Fibroblast of villous mesenchyme (primary cell): ENCODE results near the gene YAF2. TPM values are rescaled to one million over a fixed set of nuclear protein-coding genes. Genes with fewer than 3 reads are reported as not detected.

Experiments used
- DNase-seq: peaks from one replicate; pipeline ENCODE4 v3.0.0-alpha.2; 2010; ENCODE audit warnings: low read depth
- H3K4me3 ChIP-seq: 2 replicates; pipeline ENCODE4 v1.5.1; 2011; ENCODE audit warnings: low read depth, mild to moderate bottlenecking, low read length
- CTCF ChIP-seq: IDR thresholded peaks from 2 replicates; pipeline ENCODE4 v1.5.1; 2012; ENCODE audit warnings: low read depth, mild to moderate bottlenecking, low read length; ENCODE audit not compliant: insufficient read depth
- total RNA-seq: library from RNA; depleted of rRNA; stranded (reverse); fragments of >200 nt; gene quantifications from 2 replicates; pipeline ENCODE4 v1.2.3, GENCODE V29; 2012

The YAF2 gene
- total RNA-seq, 1 donor: 20.7 TPM

GRCh38 chr12:42282294-42282693 is 44.2 kb upstream of the YAF2 start:
- DNase-seq: no peak
- no peak overlapping the region for H3K4me3 ChIP-seq
- TF ChIP-seq CTCF: no peak

DNA sequence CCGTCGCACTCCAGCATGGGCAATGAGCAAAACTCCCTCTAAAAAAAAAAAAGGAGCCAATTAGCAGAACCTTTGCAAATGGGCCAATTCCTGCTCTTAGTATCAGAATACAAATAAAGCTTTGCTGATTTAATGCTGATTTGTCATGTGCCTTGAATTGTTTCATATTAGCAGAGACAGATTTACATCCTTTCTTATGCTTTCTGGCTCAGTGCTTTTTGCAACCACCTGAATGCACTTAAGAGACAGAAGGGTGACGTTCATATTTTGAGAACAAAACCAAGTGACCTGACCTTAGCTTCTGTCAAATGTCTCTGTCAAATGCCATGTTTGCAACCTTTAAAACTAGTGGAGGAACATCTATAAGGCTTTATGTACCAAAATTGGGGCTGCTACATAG is 43.8 kb upstream of the YAF2 start:
- TF ChIP-seq CTCF: no peak
- DNase-seq: no peak
- no peak overlapping the region for H3K4me3 ChIP-seq

DNA sequence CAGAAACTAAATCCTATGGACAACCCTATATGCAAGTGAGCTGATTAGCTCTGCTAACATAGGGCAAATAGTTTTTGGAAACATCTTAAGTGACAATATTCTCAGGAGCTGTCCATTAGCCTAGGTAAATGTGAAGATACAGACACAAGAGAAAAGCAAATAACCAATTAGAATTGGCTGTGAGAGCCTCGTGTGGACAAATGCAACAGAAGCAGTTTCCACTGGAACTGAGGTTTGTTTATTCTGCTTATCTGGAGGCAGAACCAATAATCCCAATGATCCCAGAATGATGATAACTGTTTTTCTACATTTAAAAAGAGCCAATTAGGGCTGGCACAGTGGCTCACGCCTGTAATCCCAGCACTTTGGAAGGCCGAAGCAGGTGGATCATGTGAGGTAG is 43.2 kb upstream of the YAF2 start:
- TF ChIP-seq CTCF: no peak
- H3K4me3 ChIP-seq: no peak overlapping the region
- DNase-seq: no peak

- DNase-seq: no peak
- H3K4me3 ChIP-seq: no peak overlapping the region
- no peak for TF ChIP-seq CTCF
Measured at GRCh38 chr12:42278128-42278510, 40.1 kb upstream of the YAF2 start.

DNA sequence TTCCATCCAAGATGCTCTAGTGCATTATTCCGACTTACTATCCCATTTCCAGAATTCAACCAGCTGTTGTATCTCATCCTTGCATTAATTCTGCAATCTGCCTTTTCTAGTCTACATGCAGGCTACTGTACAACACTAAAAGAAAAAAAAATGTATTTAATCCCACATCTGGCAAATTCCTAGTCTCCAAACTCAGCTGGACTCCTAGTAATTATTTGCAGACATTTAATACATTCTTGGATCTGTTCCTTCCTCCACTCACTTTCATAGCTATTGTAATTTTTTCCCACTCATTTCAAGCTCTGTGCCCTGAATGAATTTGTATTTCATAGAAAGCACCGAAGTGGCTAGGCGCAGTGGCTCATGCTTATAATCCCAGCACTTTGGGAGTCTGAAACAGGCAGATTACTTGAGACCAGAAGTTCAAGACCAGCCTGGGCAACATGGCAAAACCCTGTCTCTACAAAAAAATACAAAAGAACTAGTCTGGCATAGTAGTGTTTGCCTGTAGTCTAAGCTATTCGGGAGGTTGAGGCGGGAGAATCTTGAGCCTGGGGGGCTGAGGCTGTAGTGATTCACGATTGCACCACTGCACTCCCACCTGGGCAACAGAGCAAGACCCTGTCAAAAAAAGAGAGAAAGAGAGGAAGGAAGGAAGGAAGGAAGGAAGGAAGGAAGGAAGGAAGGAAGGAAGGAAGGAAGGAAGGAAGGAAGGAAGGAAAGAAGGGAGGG is 39.5 kb upstream of the YAF2 start:
- no peak for TF ChIP-seq CTCF
- DNase-seq: no peak
- no peak overlapping the region for H3K4me3 ChIP-seq

GRCh38 chr12:42275499-42275898 is 37.5 kb upstream of the YAF2 start:
- DNase-seq: no peak
- TF ChIP-seq CTCF: no peak
- no peak overlapping the region for H3K4me3 ChIP-seq

- no peak overlapping the region for H3K4me3 ChIP-seq
- no peak for TF ChIP-seq CTCF
- no peak for DNase-seq
Measured at GRCh38 chr12:42273706-42274105, 35.7 kb upstream of the YAF2 start.
